Adipose tissue (tissue), 3 donors: ENCODE data around the gene ARRDC3. TPM values are rescaled to one million over a fixed set of nuclear protein-coding genes. Genes with fewer than 3 reads are reported as not detected.
"Not testable (repeated sequence)": the region's sequence is repeated elsewhere in the genome, so short reads cannot be mapped to it uniquely, and the experiment has no call there.

ENCODE experiments used
- H3K27ac ChIP-seq: one replicate; pipeline ENCODE4 v1.5.1; 2013; ENCODE audit warnings: low read depth, low read length
- WGBS, 3 donors: extraction: QIAGEN DNeasy Blood & Tissue Kit; methylation state at CpG; one replicate each; pipeline ENCODE4 v1.1.7; 2013; 5-methylcytosine and 5-hydroxymethylcytosine counted together
- polyA plus RNA-seq, 3 donors: library from polyadenylated mRNA; stranded (reverse); fragments of 200-250 nt; gene quantifications; one replicate each; pipeline ENCODE4 v1.2.3, GENCODE V29; 2013
- donor health status: healthy with polysubstance abuse.
- donor health status: Bipolar disorder and iron deficiency.
- donor health status: healthy.

ARRDC3 gene
- 10 to 100 TPM; 15.2 to 40.0 (median 20.4) TPM for polyA plus RNA-seq

GRCh38 chr5:91383027-91383955, at the start of gene ARRDC3:
ARRDC3 (minus strand) TSS chr5:91383317; CDS start chr5:91383092, 225 bp downstream.
- H3K27ac ChIP-seq = peak within 1 kb of the TSS; percentile 70
- 0 to 1% (median 1%) methylated on average over 49 of the region's 49 CpGs for whole genome bisulfite sequencing, 3 donors

- H3K27ac ChIP-seq = no peak overlapping the region
Measured at GRCh38 chr5:91430949-91431348, 47.8 kb upstream of the ARRDC3 start.

- WGBS, 3 donors = 89 to 95% (median 92%) methylated on average over 2 of the region's 2 CpGs
- H3K27ac ChIP-seq = no peak overlapping the region
Measured at GRCh38 chr5:91424638-91425436, 41.7 kb upstream of the ARRDC3 start.

GRCh38 chr5:91423871-91424270, 40.8 kb upstream of the ARRDC3 start:
- WGBS, 3 donors = 78 to 96% (median 91%) methylated on average over 2 of the region's 2 CpGs
- H3K27ac ChIP-seq = no peak overlapping the region

- H3K27ac ChIP-seq = no peak overlapping the region
- WGBS, 3 donors = 47 to 51% (median 50%) methylated on average over 3 of the region's 3 CpGs
Measured at GRCh38 chr5:91420879-91421278, 37.8 kb upstream of the ARRDC3 start.

GRCh38 chr5:91419571-91420537, 36.7 kb upstream of the ARRDC3 start:
- WGBS, 3 donors = 53 to 55% (median 54%) methylated on average over 9 of the region's 9 CpGs

GRCh38 chr5:91419136-91419535, 36.0 kb upstream of the ARRDC3 start:
- WGBS, 3 donors = 83 to 91% (median 88%) methylated on average over 1 of the region's 1 CpG

More at GRCh38 chr5:91419571-91420537, 36.7 kb upstream of the ARRDC3 start:
- no peak overlapping the region for H3K27ac ChIP-seq

GRCh38 chr5:91418158-91418557, 35.0 kb upstream of the ARRDC3 start:
- no peak overlapping the region for H3K27ac ChIP-seq

More at GRCh38 chr5:91419136-91419535, 36.0 kb upstream of the ARRDC3 start:
- H3K27ac ChIP-seq = no peak overlapping the region

- no peak overlapping the region for H3K27ac ChIP-seq
- WGBS, 3 donors = 47 to 75% (median 57%) methylated on average over 3 of the region's 3 CpGs
Measured at GRCh38 chr5:91417219-91417618, 34.1 kb upstream of the ARRDC3 start.

- no peak overlapping the region for H3K27ac ChIP-seq
- WGBS, 3 donors = 90 to 98% (median 90%) methylated on average over 2 of the region's 2 CpGs
Measured at GRCh38 chr5:91416491-91416890, 33.4 kb upstream of the ARRDC3 start.

GRCh38 chr5:91409304-91409703, 26.2 kb upstream of the ARRDC3 start:
- 95 to 100% (median 97%) methylated on average over 1 of the region's 1 CpG for WGBS, 3 donors
- no peak overlapping the region for H3K27ac ChIP-seq

- H3K27ac ChIP-seq = no peak overlapping the region
Measured at GRCh38 chr5:91408710-91409109, 25.6 kb upstream of the ARRDC3 start.

GRCh38 chr5:91407204-91407603, 24.1 kb upstream of the ARRDC3 start:
- WGBS, 3 donors = 75 to 88% (median 85%) methylated on average over 1 of the region's 1 CpG

GRCh38 chr5:91403438-91403837, 20.3 kb upstream of the ARRDC3 start:
- no peak overlapping the region for H3K27ac ChIP-seq

More at GRCh38 chr5:91407204-91407603, 24.1 kb upstream of the ARRDC3 start:
- H3K27ac ChIP-seq = no peak overlapping the region

GRCh38 chr5:91401175-91401574, 18.1 kb upstream of the ARRDC3 start:
- no peak overlapping the region for H3K27ac ChIP-seq
- WGBS, 3 donors = 84 to 98% (median 93%) methylated on average over 2 of the region's 2 CpGs

GRCh38 chr5:91397791-91398190, 14.7 kb upstream of the ARRDC3 start:
- no peak overlapping the region for H3K27ac ChIP-seq

- no peak overlapping the region for H3K27ac ChIP-seq
- 47 to 75% (median 62%) methylated on average over 4 of the region's 4 CpGs for WGBS, 3 donors
Measured at GRCh38 chr5:91390268-91390667, 7.2 kb upstream of the ARRDC3 start.

GRCh38 chr5:91389555-91389954, 6.4 kb upstream of the ARRDC3 start:
- not testable (repeated sequence) for H3K27ac ChIP-seq
